PC-3 (cell line): ENCODE data around the gene FMNL1. TPM values are rescaled to one million over a fixed set of nuclear protein-coding genes. Genes with fewer than 3 reads are reported as not detected.

Experiments
- ATAC-seq: fragments of 200-7000 bp; cut with Tn5 transposase; 2 replicates; pipeline ENCODE4 v1.9.1; 2020; ENCODE audit warnings: mild to moderate bottlenecking, moderate library complexity
- BruUV-seq: library from RNA; stranded (reverse); fragments of 400-500 nt; replicated peaks from 2 replicates; lab custom pipeline; 2021; lab: Mats Ljungman, UMichigan
- CTCF ChIA-PET: fragments of 300-600 bp; sonication (Branson Sonifier 250); formaldehyde crosslinking; loops from one replicate; lab custom pipeline; 2022; ENCODE audit warnings: antibody characterized with exemption; lab: Charles Lee
- POLR2A ChIA-PET: fragments of 300-600 bp; sonication (Branson Sonifier 250); formaldehyde crosslinking; loops from one replicate; lab custom pipeline; 2022; ENCODE audit warnings: antibody characterized with exemption; ENCODE audit not compliant: unreplicated experiment; lab: Charles Lee
- DNase-seq: peaks from one replicate; pipeline ENCODE4 v3.0.0-alpha.2; 2015
- H2AFZ ChIP-seq: fragments of 300-600 bp; sonication (generic); 2 replicates; pipeline ENCODE4 v1.6.0; 2016; ENCODE audit warnings: antibody characterized with exemption, low read length
- H3F3A ChIP-seq: fragments of 300-600 bp; sonication (generic); one replicate; pipeline ENCODE4 v1.6.0; 2017; ENCODE audit warnings: antibody characterized with exemption, low read length, control low read depth, mild to moderate bottlenecking; ENCODE audit not compliant: unreplicated experiment
- H3K27ac ChIP-seq: fragments of 300-600 bp; sonication (generic); 2 replicates; pipeline ENCODE4 v1.5.1; 2016; ENCODE audit warnings: mild to moderate bottlenecking, low read length
- H3K27me3 ChIP-seq: fragments of 300-600 bp; sonication (generic); 2 replicates; pipeline ENCODE4 v1.6.1; 2016; ENCODE audit warnings: low read length, mixed read lengths
- H3K36me3 ChIP-seq: fragments of 300-600 bp; sonication (generic); 2 replicates; pipeline ENCODE4 v1.6.1; 2016; ENCODE audit warnings: low read depth, mixed run types, low read length, mixed read lengths
- H3K4me1 ChIP-seq: fragments of 300-600 bp; sonication (generic); 2 replicates; pipeline ENCODE4 v1.5.1; 2016; ENCODE audit warnings: low read length; ENCODE audit not compliant: insufficient read depth
- H3K4me2 ChIP-seq: fragments of 300-600 bp; sonication (generic); 2 replicates; pipeline ENCODE4 v1.6.0; 2016; ENCODE audit warnings: low read length
- H3K4me3 ChIP-seq: fragments of 300-600 bp; sonication (generic); 2 replicates; pipeline ENCODE4 v1.5.1; 2016; ENCODE audit warnings: mild to moderate bottlenecking, low read length, mixed read lengths
- H3K79me2 ChIP-seq: fragments of 300-600 bp; sonication (generic); 2 replicates; pipeline ENCODE4 v1.6.1; 2017; ENCODE audit warnings: low read length, mixed read lengths
- H3K9ac ChIP-seq: fragments of 300-600 bp; sonication (generic); 2 replicates; pipeline ENCODE4 v1.6.0; 2016; ENCODE audit warnings: mild to moderate bottlenecking, low read length
- H3K9me2 ChIP-seq: fragments of 300-600 bp; sonication (generic); replicated peaks from 2 replicates; pipeline ENCODE4 v1.6.1; 2016; ENCODE audit warnings: mixed run types, low read length, mixed read lengths
- H3K9me3 ChIP-seq: fragments of 300-600 bp; sonication (generic); 2 replicates; pipeline ENCODE4 v1.6.1; 2016; ENCODE audit warnings: low read length, mixed read lengths
- H4K20me1 ChIP-seq: fragments of 300-600 bp; sonication (generic); 2 replicates; pipeline ENCODE4 v1.6.1; 2016; ENCODE audit warnings: low read length, mixed read lengths
- EZH2 ChIP-seq: fragments of 300-600 bp; sonication (generic); IDR thresholded peaks from one replicate; pipeline ENCODE4 v1.6.1; 2017; ENCODE audit warnings: antibody characterized with exemption, mild to moderate bottlenecking, low read length; ENCODE audit not compliant: unreplicated experiment
- EZH2phosphoT487 ChIP-seq: fragments of 300-600 bp; sonication (generic); IDR thresholded peaks from 2 replicates; pipeline ENCODE4 v1.6.1; 2018; ENCODE audit warnings: mild to moderate bottlenecking, antibody characterized with exemption, low read length, borderline replicate concordance
- intact Hi-C: fragments of 100-400 bp; cut with micrococcal nuclease; formaldehyde crosslinking; loops from 2 replicates; pipeline ENCODE4 v1.9.0; 2023
- total RNA-seq: library from RNA; depleted of rRNA; stranded (reverse); fragments of >200 nt; gene quantifications from 2 replicates; pipeline ENCODE4 v1.2.3, GENCODE V29; 2014
- TF ChIP-seq, protein P1 (sequence below): fragments of 300-600 bp; sonication (generic); conservative IDR thresholded peaks from 2 replicates; pipeline ENCODE4 v1.5.1; 2017; ENCODE audit warnings: antibody characterized with exemption, low read depth, mild to moderate bottlenecking, low read length

The FMNL1 gene
- total RNA-seq, 1 experiment from 2014 or later, result 8.2 TPM

GRCh38 chr17:45226576-45226975 lies 4.9 kb downstream of the FMNL1 start:
- peaks cover 73% of the 10 kb centered on the region for H3K4me1 ChIP-seq
- H3K27me3 ChIP-seq, result no peaks in the 10 kb centered on the region
- no peak for ATAC-seq

GRCh38 chr17:45227101-45227925 lies 5.6 kb downstream of the FMNL1 start:
- Histone ChIP-seq H3K36me3 (no peaks in the 10 kb centered on the region), H3K9ac (no peak overlapping the region), H3K27me3 (no peaks in the 10 kb centered on the region), H3K4me3 (no peak overlapping the region), H3K4me2 (no peak overlapping the region), H3K4me1 (peaks cover 72% of the 10 kb centered on the region), H4K20me1 (no peaks in the 10 kb centered on the region), H3K9me3 (no peaks in the 10 kb centered on the region), H2AFZ (no peak overlapping the region), H3K9me2 (no peaks in the 10 kb centered on the region), H3F3A (no peaks in the 10 kb centered on the region), H3K27ac (no peak overlapping the region), H3K79me2 (0 out of 2 replicates have a peak, but pooled peaks cover 5% of the 10 kb centered on the region)
- no peak for ATAC-seq
- no TSS peak for BruUV-seq
- ChIA-PET POLR2A (no interaction called here), CTCF (interaction anchor here (0.7 kb wide), 1 partner anchor 92 kb away, joined by 3 read pairs; the partner anchor contains the start of gene ACBD4)
- no peak for TF ChIP-seq EZH2phosphoT487
- no peak for TF ChIP-seq EZH2
- TF ChIP-seq, protein P1, sequence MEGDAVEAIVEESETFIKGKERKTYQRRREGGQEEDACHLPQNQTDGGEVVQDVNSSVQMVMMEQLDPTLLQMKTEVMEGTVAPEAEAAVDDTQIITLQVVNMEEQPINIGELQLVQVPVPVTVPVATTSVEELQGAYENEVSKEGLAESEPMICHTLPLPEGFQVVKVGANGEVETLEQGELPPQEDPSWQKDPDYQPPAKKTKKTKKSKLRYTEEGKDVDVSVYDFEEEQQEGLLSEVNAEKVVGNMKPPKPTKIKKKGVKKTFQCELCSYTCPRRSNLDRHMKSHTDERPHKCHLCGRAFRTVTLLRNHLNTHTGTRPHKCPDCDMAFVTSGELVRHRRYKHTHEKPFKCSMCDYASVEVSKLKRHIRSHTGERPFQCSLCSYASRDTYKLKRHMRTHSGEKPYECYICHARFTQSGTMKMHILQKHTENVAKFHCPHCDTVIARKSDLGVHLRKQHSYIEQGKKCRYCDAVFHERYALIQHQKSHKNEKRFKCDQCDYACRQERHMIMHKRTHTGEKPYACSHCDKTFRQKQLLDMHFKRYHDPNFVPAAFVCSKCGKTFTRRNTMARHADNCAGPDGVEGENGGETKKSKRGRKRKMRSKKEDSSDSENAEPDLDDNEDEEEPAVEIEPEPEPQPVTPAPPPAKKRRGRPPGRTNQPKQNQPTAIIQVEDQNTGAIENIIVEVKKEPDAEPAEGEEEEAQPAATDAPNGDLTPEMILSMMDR, result no peak
- intact Hi-C loops, result no loop called here
- no peak for DNase-seq

More at GRCh38 chr17:45226576-45226975, 4.9 kb downstream of the FMNL1 start:
- Histone ChIP-seq H3K9ac (no peak overlapping the region), H3K4me2 (peak overlapping the region; percentile 45; the same call in 1 of the 2 replicates), H3K27ac (no peak overlapping the region; the same call in 1 of the 2 replicates), H3K79me2 (0 out of 2 replicates have a peak, but pooled peaks cover 6% of the 10 kb centered on the region), H3K36me3 (no peaks in the 10 kb centered on the region), H3K4me3 (no peak overlapping the region), H3K9me2 (no peaks in the 10 kb centered on the region), H3F3A (no peaks in the 10 kb centered on the region), H2AFZ (no peak overlapping the region), H3K9me3 (no peaks in the 10 kb centered on the region), H4K20me1 (no peaks in the 10 kb centered on the region)
- POLR2A ChIA-PET, result no interaction called here
- DNase-seq, result no peak
- TF ChIP-seq EZH2phosphoT487 (no peak), EZH2 (no peak)
- TF ChIP-seq, protein P1, result no peak
- CTCF ChIA-PET, result interaction anchor here (0.6 kb wide), 1 partner anchor 78 kb away, joined by 3 read pairs; no protein-coding TSS in a partner anchor
- intact Hi-C loops, result no loop called here
- no TSS peak for BruUV-seq
